ENCODE results near the gene ORAI2.

The ORAI2 gene

DNA sequence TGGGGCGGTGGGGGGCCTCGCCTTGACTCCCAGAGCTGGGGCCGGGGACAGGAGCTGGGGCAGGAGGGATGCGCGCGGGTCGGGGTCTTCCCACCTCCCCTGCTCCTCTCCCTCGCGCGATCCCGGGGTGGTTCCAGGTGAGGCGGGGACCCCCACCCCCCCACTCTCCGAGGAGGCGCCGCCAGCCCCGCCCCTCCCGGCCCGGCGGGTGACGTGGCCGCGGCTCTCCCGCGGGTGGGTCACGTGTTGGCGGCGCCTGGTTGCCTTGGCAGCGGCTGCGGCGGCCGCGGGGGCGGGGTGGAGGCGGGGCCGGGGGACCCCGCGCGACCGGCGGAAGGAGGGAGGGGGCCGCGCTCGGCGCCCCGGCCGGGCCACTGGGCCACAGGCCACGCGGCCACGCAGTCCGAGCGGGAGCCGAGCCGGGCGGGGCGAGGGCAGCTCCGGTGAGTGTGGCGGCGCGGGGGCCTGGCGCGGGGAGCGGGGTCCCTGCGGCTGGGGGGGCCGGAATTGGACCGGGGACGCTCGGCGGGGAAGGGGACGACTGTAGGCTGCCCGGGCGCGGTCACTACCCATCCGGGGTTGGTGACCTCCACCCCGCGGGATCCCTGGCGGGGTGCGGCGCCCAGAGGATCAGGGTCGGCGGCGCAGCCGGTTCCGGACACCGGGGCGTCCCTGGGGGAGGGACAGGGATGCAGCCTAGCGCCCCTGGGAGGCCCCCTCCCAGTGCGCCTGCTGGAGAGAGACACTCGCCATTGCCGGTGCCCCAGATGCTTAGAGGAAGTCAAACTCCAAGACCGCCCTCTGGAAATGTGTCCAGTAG, at the start of gene ORAI2:
TSS of gene ORAI2 (plus strand) at position 357 of the 820 bp plus-strand sequence. CDS start 5,382 bp downstream, outside the sequence.
- TF ChIP-seq, protein P1, sequence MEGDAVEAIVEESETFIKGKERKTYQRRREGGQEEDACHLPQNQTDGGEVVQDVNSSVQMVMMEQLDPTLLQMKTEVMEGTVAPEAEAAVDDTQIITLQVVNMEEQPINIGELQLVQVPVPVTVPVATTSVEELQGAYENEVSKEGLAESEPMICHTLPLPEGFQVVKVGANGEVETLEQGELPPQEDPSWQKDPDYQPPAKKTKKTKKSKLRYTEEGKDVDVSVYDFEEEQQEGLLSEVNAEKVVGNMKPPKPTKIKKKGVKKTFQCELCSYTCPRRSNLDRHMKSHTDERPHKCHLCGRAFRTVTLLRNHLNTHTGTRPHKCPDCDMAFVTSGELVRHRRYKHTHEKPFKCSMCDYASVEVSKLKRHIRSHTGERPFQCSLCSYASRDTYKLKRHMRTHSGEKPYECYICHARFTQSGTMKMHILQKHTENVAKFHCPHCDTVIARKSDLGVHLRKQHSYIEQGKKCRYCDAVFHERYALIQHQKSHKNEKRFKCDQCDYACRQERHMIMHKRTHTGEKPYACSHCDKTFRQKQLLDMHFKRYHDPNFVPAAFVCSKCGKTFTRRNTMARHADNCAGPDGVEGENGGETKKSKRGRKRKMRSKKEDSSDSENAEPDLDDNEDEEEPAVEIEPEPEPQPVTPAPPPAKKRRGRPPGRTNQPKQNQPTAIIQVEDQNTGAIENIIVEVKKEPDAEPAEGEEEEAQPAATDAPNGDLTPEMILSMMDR (IDR thresholded peaks at IDR 0.05; ENCODE audit: low read depth, low read length, missing control alignments) = no peak
- no peak for DNase-seq (ENCODE audit: low read depth)
- H3K4me3 ChIP-seq (ENCODE audit: low read depth, low read length) = peak within 1 kb of the TSS; percentile 82
- in situ Hi-C loops (cut with HindIII; ENCODE audit: low sequenced_read_pairs) = no loop called here

DNA sequence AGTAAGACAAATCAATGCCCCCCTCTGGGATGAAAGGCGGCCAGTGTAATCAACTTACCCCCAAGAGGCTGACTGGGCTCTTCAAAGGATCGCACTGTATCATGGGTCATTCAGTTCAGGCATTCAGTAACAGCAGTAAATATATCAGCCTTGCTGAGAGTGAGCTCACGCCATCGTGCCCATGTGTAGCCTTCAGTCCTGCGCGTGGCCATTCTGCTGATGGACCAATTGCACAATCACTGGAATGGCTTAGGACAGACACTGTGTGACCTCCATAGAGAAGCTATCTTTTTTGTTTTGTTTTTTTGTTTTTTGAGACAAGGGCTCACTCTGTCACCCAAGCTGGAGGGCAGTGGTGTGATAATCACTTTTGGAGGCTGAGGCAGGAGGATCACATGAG, 46.3 kb upstream of the ORAI2 start:
- no peak overlapping the region for H3K4me3 ChIP-seq (ENCODE audit: low read depth, low read length)
- no peak for DNase-seq (ENCODE audit: low read depth)
- TF ChIP-seq, protein P1 (IDR thresholded peaks at IDR 0.05; ENCODE audit: low read depth, low read length, missing control alignments) = no peak
- in situ Hi-C loops (cut with HindIII; ENCODE audit: low sequenced_read_pairs) = no loop called here

DNA sequence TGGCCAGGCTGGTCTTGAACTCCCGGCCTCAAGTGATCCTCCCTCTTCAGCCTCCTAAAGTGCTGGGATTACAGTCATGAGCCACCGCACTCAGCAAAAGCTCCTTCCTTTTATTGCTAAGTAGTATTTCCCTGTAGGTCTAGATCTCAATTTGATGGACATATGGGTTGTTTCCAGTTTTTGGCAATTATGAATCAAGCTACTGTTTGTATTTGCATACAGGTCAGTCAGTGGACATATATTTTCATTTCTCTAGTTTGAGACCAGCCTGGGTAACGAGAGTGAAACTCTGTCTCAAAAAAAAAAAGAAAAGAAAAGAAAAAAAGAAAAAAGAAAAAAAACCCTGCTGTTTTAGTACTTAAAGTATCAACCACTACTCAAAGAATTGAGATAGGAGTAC, 43.6 kb upstream of the ORAI2 start:
- no peak overlapping the region for H3K4me3 ChIP-seq (ENCODE audit: low read depth, low read length)
- DNase-seq (ENCODE audit: low read depth) = no peak
- TF ChIP-seq, protein P1 (IDR thresholded peaks at IDR 0.05; ENCODE audit: low read depth, low read length, missing control alignments) = no peak
- in situ Hi-C loops (cut with HindIII; ENCODE audit: low sequenced_read_pairs) = no loop called here

DNA sequence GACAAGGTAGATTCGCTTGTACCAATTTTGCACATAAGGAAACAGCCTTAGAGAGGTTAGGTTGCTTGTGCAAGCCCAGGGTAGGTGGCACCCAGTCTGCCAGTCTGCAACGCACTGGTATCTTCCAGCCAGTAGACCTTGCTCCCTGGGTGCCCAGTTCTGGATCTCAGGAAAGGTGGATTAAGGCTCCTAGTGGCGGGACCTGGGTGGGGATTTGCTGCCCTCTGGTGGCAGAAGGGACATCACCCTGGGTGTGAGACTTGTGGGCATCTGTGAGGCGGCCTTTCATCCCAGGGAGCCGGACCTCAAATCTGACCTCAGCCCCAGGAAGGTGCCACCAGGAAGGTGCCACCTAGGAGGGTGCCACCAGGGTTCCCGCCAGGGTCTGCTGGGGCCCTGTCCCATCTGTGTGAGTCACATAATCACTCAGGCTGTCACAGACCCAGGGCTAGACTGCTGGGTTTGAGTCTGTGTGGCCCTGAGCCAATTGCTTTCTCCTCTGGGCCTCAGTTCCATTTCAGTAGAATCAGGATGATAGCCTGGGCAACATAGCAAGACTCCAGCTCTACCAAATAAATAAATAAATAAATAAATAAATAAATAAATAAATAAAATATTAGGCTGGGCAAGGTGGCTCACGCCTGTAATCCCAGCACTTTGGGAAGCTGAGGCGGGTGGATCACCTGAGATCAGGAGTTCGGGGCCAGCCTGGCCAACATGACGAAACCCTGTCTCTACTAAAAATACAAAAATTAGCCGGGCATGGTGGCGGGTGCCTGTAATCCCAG, 42.5 kb upstream of the ORAI2 start:
- peak; percentile 51 for DNase-seq (ENCODE audit: low read depth)
- TF ChIP-seq, protein P1 (IDR thresholded peaks at IDR 0.05; ENCODE audit: low read depth, low read length, missing control alignments) = peak; percentile 91
- H3K4me3 ChIP-seq (ENCODE audit: low read depth, low read length) = no peak overlapping the region
- in situ Hi-C loops (cut with HindIII; ENCODE audit: low sequenced_read_pairs) = no loop called here

DNA sequence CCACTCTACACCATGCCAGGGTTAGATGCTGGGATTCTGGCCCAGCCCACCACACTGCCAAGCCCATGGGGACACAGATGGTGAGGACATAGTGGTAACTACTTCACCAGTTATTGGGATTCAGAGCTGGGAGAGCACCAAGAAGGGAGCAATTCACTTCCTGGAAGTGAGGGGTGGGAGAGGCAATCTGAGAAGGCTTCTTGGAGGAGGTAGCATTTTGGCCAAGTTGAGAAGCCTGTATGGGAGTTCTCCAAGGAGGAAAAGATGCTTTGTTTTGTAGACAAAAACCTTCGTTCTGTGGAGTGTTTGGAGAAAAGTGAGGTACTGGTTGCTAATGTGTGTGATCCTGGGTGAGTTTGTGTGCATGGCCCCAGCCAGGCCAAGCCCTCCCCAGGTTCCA, 41.0 kb upstream of the ORAI2 start:
- TF ChIP-seq, protein P1 (IDR thresholded peaks at IDR 0.05; ENCODE audit: low read depth, low read length, missing control alignments) = no peak
- in situ Hi-C loops (cut with HindIII; ENCODE audit: low sequenced_read_pairs) = no loop called here
- H3K4me3 ChIP-seq (ENCODE audit: low read depth, low read length) = no peak overlapping the region
- no peak for DNase-seq (ENCODE audit: low read depth)

DNA sequence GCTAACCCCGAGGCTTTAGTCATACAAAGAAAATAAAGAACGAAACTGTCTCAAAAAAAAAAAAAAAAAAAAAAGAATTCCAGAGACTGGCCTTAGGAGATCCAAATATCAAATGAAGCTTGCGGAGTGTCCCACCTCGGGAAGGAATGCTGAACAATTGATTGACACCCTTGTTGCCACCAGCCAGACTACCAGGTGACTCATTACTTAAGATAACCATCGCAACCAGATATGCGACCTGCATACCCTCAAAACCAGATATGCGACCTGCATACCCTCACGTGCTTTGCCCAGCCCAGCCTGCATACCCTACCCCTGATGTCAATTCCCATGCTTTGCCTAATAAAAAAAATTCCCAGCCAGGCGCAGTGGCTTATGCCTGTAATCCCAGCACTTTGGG, 39.9 kb upstream of the ORAI2 start:
- in situ Hi-C loops (cut with HindIII; ENCODE audit: low sequenced_read_pairs) = no loop called here
- no peak for DNase-seq (ENCODE audit: low read depth)

More for the DNA sequence above, 39.9 kb upstream of the ORAI2 start:
- H3K4me3 ChIP-seq (ENCODE audit: low read depth, low read length) = no peak overlapping the region
- TF ChIP-seq, protein P1 (IDR thresholded peaks at IDR 0.05; ENCODE audit: low read depth, low read length, missing control alignments) = no peak
